Trophoblast cell (in vitro differentiated cells and primary cell): ENCODE results near the gene USP54.

ENCODE experiments used
- DNase-seq, 2 donors: peaks; one replicate each; pipeline ENCODE4 v3.0.0-alpha.2; 2016
- H2AFZ ChIP-seq: 2 replicates; pipeline ENCODE4 v1.6.1; 2013; ENCODE audit warnings: low read length, moderate library complexity, mild to moderate bottlenecking; ENCODE audit not compliant: insufficient read depth, poor library complexity
- H2AK5ac ChIP-seq: 2 replicates; pipeline ENCODE4 v1.6.1; 2013; ENCODE audit warnings: mild to moderate bottlenecking, low read length
- H2BK120ac ChIP-seq: 2 replicates; pipeline ENCODE4 v1.6.1; 2013; ENCODE audit warnings: low read length, mild to moderate bottlenecking, moderate library complexity; ENCODE audit not compliant: insufficient read depth, poor library complexity
- H2BK12ac ChIP-seq: 2 replicates; pipeline ENCODE4 v1.6.1; 2013; ENCODE audit warnings: mild to moderate bottlenecking, low read length, moderate library complexity
- H2BK5ac ChIP-seq: 2 replicates; pipeline ENCODE4 v1.6.1; 2013; ENCODE audit warnings: low read length, low read depth, moderate library complexity, mild to moderate bottlenecking; ENCODE audit not compliant: poor library complexity
- H3K14ac ChIP-seq: 2 replicates; pipeline ENCODE4 v1.6.1; 2013; ENCODE audit warnings: mild to moderate bottlenecking, low read length
- H3K18ac ChIP-seq: 2 replicates; pipeline ENCODE4 v1.6.1; 2013; ENCODE audit warnings: mild to moderate bottlenecking, low read length
- H3K23ac ChIP-seq: 2 replicates; pipeline ENCODE4 v1.6.1; 2013; ENCODE audit warnings: low read length
- H3K27ac ChIP-seq: 2 replicates; pipeline ENCODE4 v1.5.1; 2013; ENCODE audit warnings: low read depth, mild to moderate bottlenecking, inconsistent platforms, low read length, moderate library complexity
- H3K27me3 ChIP-seq: 2 replicates; pipeline ENCODE4 v1.6.1; 2013; ENCODE audit warnings: inconsistent platforms, mild to moderate bottlenecking, low read length, moderate library complexity; ENCODE audit not compliant: insufficient read depth
- H3K36me3 ChIP-seq, 2 experiments: 1 replicate in 1 of 2; 2 replicates in 1 of 2; pipeline ENCODE4 v1.6.1; 2013; ENCODE audit warnings: low read length in 2 of 2, mild to moderate bottlenecking in 2 of 2, moderate library complexity in 1 of 2; ENCODE audit not compliant: insufficient read depth in 2 of 2, control insufficient read depth in 1 of 2
- H3K4ac ChIP-seq: 2 replicates; pipeline ENCODE4 v1.6.1; 2013; ENCODE audit warnings: low read depth, mild to moderate bottlenecking, low read length, moderate library complexity
- H3K4me1 ChIP-seq, 2 experiments: 1 replicate in 1 of 2; 2 replicates in 1 of 2; pipeline ENCODE4 v1.6.1; 2013; ENCODE audit warnings: low read length in 2 of 2, mild to moderate bottlenecking in 2 of 2, moderate library complexity in 1 of 2; ENCODE audit not compliant: insufficient read depth in 2 of 2, control insufficient read depth in 1 of 2
- H3K4me2 ChIP-seq: 2 replicates; pipeline ENCODE4 v1.6.1; 2013; ENCODE audit warnings: inconsistent platforms, mild to moderate bottlenecking, low read length, moderate library complexity
- H3K4me3 ChIP-seq: 2 replicates; pipeline ENCODE4 v1.5.1; 2013; ENCODE audit warnings: mild to moderate bottlenecking, low read depth, low read length, inconsistent platforms
- H3K79me1 ChIP-seq: one replicate; pipeline ENCODE4 v1.6.1; 2013; ENCODE audit warnings: low read length
- H3K79me2 ChIP-seq: 2 replicates; pipeline ENCODE4 v1.6.1; 2013; ENCODE audit warnings: low read length, mild to moderate bottlenecking; ENCODE audit not compliant: control insufficient read depth, insufficient read depth, poor library complexity
- H3K9ac ChIP-seq: 2 replicates; pipeline ENCODE4 v1.6.1; 2013; ENCODE audit warnings: mild to moderate bottlenecking, low read length
- H3K9me3 ChIP-seq: 2 replicates; pipeline ENCODE4 v1.6.1; 2013; ENCODE audit warnings: low read depth, mild to moderate bottlenecking, control low read depth, inconsistent platforms, low read length; ENCODE audit not compliant: insufficient read depth
- H4K12ac ChIP-seq: 2 replicates; pipeline ENCODE4 v1.6.1; 2013; ENCODE audit warnings: low read depth, mild to moderate bottlenecking, low read length, moderate library complexity
- H4K8ac ChIP-seq: 2 replicates; pipeline ENCODE4 v1.6.1; 2013; ENCODE audit warnings: low read depth, mild to moderate bottlenecking, low read length, moderate library complexity
- H4K91ac ChIP-seq: one replicate; pipeline ENCODE4 v1.6.1; 2013; ENCODE audit warnings: low read depth, mild to moderate bottlenecking, low read length, moderate library complexity
- WGBS: extraction: QIAGEN DNeasy Blood & Tissue Kit; methylation state at CpG from one replicate; pipeline ENCODE4 v1.1.7; 2013; ENCODE audit warnings: missing lambda C conversion rate; ENCODE audit not compliant: insufficient read length, insufficient coverage; ENCODE audit errors: extremely low coverage; 5-methylcytosine and 5-hydroxymethylcytosine counted together

The USP54 gene

DNA sequence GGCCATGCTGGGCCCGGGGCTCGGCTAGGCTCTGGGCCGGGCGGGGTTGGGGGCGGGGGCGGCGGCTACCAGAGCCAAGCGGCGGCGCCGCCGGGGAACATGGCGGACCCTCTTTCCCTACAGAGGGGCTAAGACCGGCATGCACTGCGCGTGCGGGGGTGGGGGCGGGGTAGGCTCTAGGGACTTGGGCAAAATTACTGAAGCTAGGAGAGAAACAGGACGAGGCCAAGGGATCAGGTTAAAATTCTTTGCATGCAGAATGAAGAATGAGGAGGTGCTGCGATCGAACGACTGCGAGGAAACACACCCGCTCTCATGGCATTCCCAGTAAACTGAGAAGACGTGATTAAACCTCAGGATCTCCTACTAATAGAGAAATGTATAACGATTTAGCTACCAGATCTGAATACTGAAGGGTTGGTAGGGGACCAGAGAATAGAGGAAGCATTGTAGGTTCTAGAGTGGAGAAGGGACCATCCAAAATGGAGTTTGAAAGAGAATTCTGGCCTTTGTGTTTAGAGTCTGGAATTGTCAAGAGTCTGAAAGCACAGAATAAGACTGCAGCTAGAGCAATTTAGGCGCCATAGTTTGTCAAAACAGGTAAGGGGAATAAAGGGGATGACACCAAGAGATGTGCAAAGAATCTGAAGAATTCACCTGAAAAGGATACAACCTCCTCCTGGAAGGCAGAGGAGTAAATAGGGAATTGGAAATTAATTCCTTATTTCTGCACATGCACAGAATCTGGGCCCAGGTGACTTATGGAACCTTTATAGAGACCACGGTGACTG lies 95.1 kb downstream of the USP54 start, which contains the start of gene PPP3CB:
Gene PPP3CB (minus strand): TSS at position 141 of the 791 bp plus-strand sequence. CDS start 135 bp downstream, at position 6.
- no CpG with 5 or more reads among the region's 28 CpGs for WGBS
- Histone ChIP-seq H3K14ac (peak within 1 kb of the TSS; percentile 99), H2BK120ac (peak within 1 kb of the TSS; percentile 85), H2AK5ac (peak within 1 kb of the TSS; percentile 98), H3K4ac (peak within 1 kb of the TSS; percentile 96), H3K36me3 (peaks cover 6 to 7% of the 10 kb centered on the region in 2 experiments), H2AFZ (peak within 1 kb of the TSS; percentile 99), H3K23ac (peak within 1 kb of the TSS; percentile 2), H4K91ac (peak within 1 kb of the TSS; percentile 99), H3K79me1 (peaks cover 6% of the 10 kb centered on the region), H3K9ac (peak within 1 kb of the TSS; percentile 99), H3K18ac (peak within 1 kb of the TSS; percentile 99), H3K79me2 (peaks cover 3% of the 10 kb centered on the region), H4K8ac (peak within 1 kb of the TSS; percentile 99), H3K4me3 (peak within 1 kb of the TSS; percentile 91), H3K4me2 (peak within 1 kb of the TSS; percentile 96), H3K27me3 (no peaks in the 10 kb centered on the region), H3K27ac (peak within 1 kb of the TSS; percentile 96), H3K9me3 (no peaks in the 10 kb centered on the region), H2BK5ac (peak within 1 kb of the TSS; percentile 93), H2BK12ac (peak within 1 kb of the TSS; percentile 71), H3K4me1 (peaks cover 0 to 5% of the 10 kb centered on the region in 2 experiments), H4K12ac (peak within 1 kb of the TSS; percentile 98)
- DNase-seq: peak; percentile 89

GRCh38 chr10:73495226-73495883 lies 95.8 kb downstream of the USP54 start:
- Histone ChIP-seq H3K9ac (peak overlapping the region; percentile 99), H2BK120ac (peak overlapping the region; percentile 85), H3K27ac (peak overlapping the region; percentile 96), H3K23ac (peak overlapping the region; percentile 2), H3K79me2 (peaks cover 3% of the 10 kb centered on the region), H3K4ac (peak overlapping the region; percentile 96), H3K14ac (peak overlapping the region; percentile 99), H2BK5ac (peak overlapping the region; percentile 93), H3K18ac (peak overlapping the region; percentile 99), H3K4me2 (peak overlapping the region; percentile 96), H4K8ac (peak overlapping the region; percentile 99), H3K27me3 (no peaks in the 10 kb centered on the region), H2BK12ac (peak overlapping the region; percentile 71), H3K36me3 (peaks cover 6 to 7% of the 10 kb centered on the region in 2 experiments), H2AK5ac (peak overlapping the region; percentile 98), H3K4me3 (peak overlapping the region; percentile 91), H4K12ac (peak overlapping the region; percentile 98), H2AFZ (peak overlapping the region; percentile 99), H3K4me1 (peaks cover 0 to 5% of the 10 kb centered on the region in 2 experiments), H4K91ac (peak overlapping the region; percentile 99), H3K9me3 (no peaks in the 10 kb centered on the region), H3K79me1 (peaks cover 6% of the 10 kb centered on the region)
- DNase-seq: peak; percentile 93 to 94
- WGBS: no CpG with 5 or more reads among the region's 55 CpGs

GRCh38 chr10:73494877-73495225 lies 96.3 kb downstream of the USP54 start:
- peak overlapping the region; percentile 2 for H3K23ac ChIP-seq
- peaks cover 0 to 5% of the 10 kb centered on the region in 2 experiments for H3K4me1 ChIP-seq
- H4K8ac ChIP-seq: peak overlapping the region; percentile 99
- H3K79me2 ChIP-seq: peaks cover 3% of the 10 kb centered on the region
- H2BK120ac ChIP-seq: peak overlapping the region; percentile 85
- H3K79me1 ChIP-seq: peaks cover 6% of the 10 kb centered on the region
- no peak overlapping the region for H3K14ac ChIP-seq
- peak in 1 of 2 donors; percentile 31 for DNase-seq
- peak overlapping the region; percentile 99 for H4K91ac ChIP-seq
- peak overlapping the region; percentile 96 for H3K27ac ChIP-seq
- H3K18ac ChIP-seq: no peak overlapping the region
- H3K4me2 ChIP-seq: peak overlapping the region; percentile 96
- H3K4ac ChIP-seq: no peak overlapping the region
- H2AK5ac ChIP-seq: no peak overlapping the region
- H3K9me3 ChIP-seq: no peaks in the 10 kb centered on the region
- no peak overlapping the region for H2BK12ac ChIP-seq
- no peaks in the 10 kb centered on the region for H3K27me3 ChIP-seq
- no CpG with 5 or more reads among the region's 2 CpGs for WGBS
- no peak overlapping the region for H2AFZ ChIP-seq
- H3K9ac ChIP-seq: peak overlapping the region; percentile 99
- H3K36me3 ChIP-seq: peaks cover 6 to 7% of the 10 kb centered on the region in 2 experiments
- H4K12ac ChIP-seq: no peak overlapping the region
- H2BK5ac ChIP-seq: peak overlapping the region; percentile 93
- H3K4me3 ChIP-seq: peak overlapping the region; percentile 91

DNA sequence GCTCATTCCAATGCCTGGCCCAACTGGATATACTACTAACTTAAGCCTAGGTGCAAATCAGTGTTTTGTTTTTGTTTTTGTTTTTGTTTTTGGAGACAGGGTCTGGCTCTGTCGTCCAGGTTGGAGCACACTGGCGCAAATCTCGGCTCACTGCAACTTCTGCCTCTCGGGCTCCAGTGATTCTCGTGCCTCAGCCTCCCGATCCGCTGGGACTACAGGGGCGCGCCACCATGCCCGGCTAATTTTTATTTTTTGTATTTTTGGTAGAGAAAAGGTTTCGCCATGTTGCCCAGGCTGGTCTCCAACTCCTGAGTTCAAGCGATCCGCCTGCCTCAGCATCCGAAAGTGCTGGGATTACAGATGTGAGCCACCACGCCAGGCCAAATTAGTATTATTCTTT lies 96.9 kb downstream of the USP54 start:
- H2BK120ac ChIP-seq: no peak overlapping the region
- H3K23ac ChIP-seq: no peak overlapping the region
- no peak overlapping the region for H2BK12ac ChIP-seq
- H3K79me1 ChIP-seq: peaks cover 6% of the 10 kb centered on the region
- no peak overlapping the region for H3K4me2 ChIP-seq
- H3K4ac ChIP-seq: no peak overlapping the region
- no peak overlapping the region for H2AK5ac ChIP-seq
- no peak overlapping the region for H4K8ac ChIP-seq
- no peak overlapping the region for H3K4me3 ChIP-seq
- no peaks in the 10 kb centered on the region for H3K9me3 ChIP-seq
- H3K79me2 ChIP-seq: peaks cover 3% of the 10 kb centered on the region
- H3K27me3 ChIP-seq: no peaks in the 10 kb centered on the region
- no CpG with 5 or more reads among the region's 15 CpGs for whole genome bisulfite sequencing
- no peak overlapping the region for H3K9ac ChIP-seq
- no peak overlapping the region for H3K14ac ChIP-seq
- H4K91ac ChIP-seq: no peak overlapping the region
- H3K4me1 ChIP-seq: peaks cover 0 to 5% of the 10 kb centered on the region in 2 experiments
- no peak overlapping the region for H2BK5ac ChIP-seq
- no peak overlapping the region for H3K18ac ChIP-seq
- H2AFZ ChIP-seq: no peak overlapping the region
- H4K12ac ChIP-seq: no peak overlapping the region
- peak; percentile 10 to 71 for DNase-seq
- H3K36me3 ChIP-seq: peaks cover 6 to 7% of the 10 kb centered on the region in 2 experiments
- no peak overlapping the region for H3K27ac ChIP-seq
